Liver (tissue), 9 donors: ENCODE measurements around the gene POLL. TPM values are rescaled to one million over a fixed set of nuclear protein-coding genes. Genes with fewer than 3 reads are reported as not detected.

Experiments used
- DNase-seq: peaks from one replicate; pipeline ENCODE4 v3.0.0-alpha.2; 2017; ENCODE audit warnings: low spot score
- H3K27ac ChIP-seq, 2 donors: one replicate each; pipeline ENCODE4 v1.7.0; 2013; ENCODE audit warnings: inconsistent platforms in 2 of 2, low read length in 2 of 2, control low read depth in 1 of 2, low read depth in 1 of 2, mild to moderate bottlenecking in 1 of 2
- H3K27me3 ChIP-seq, 4 donors: one replicate each; pipeline versions ENCODE4 v1.6.1 to v1.7.0; 2013; ENCODE audit warnings: low read length in 3 of 4, inconsistent platforms in 1 of 4, mild to moderate bottlenecking in 1 of 4, moderate library complexity in 1 of 4; ENCODE audit not compliant: control insufficient read depth in 4 of 4, insufficient read depth in 4 of 4
- H3K36me3 ChIP-seq, 4 donors: one replicate each; pipeline versions ENCODE4 v1.6.1 to v1.7.0; 2013; ENCODE audit warnings: low read length in 3 of 4, mild to moderate bottlenecking in 3 of 4, low read depth in 1 of 4, moderate library complexity in 1 of 4; ENCODE audit not compliant: control insufficient read depth in 4 of 4, insufficient read depth in 3 of 4
- H3K4me1 ChIP-seq, 4 donors: one replicate each; pipeline versions ENCODE4 v1.6.1 to v1.7.0; 2013; ENCODE audit warnings: low read length in 3 of 4, mild to moderate bottlenecking in 3 of 4, moderate library complexity in 1 of 4; ENCODE audit not compliant: control insufficient read depth in 4 of 4, insufficient read depth in 4 of 4
- H3K4me3 ChIP-seq, 3 donors: one replicate each; pipeline versions ENCODE4 v1.6.1 to v1.7.0; 2013; ENCODE audit warnings: low read length in 3 of 3, control low read depth in 1 of 3, low read depth in 1 of 3, mild to moderate bottlenecking in 1 of 3
- H3K9ac ChIP-seq, 2 donors: one replicate each; pipeline ENCODE4 v1.7.0; 2013; ENCODE audit warnings: low read length in 2 of 2, mild to moderate bottlenecking in 2 of 2, moderate library complexity in 2 of 2, control low read depth in 1 of 2, low read depth in 1 of 2
- H3K9me3 ChIP-seq, 4 donors: one replicate each; pipeline versions ENCODE4 v1.6.1 to v1.7.0; 2013; ENCODE audit warnings: low read length in 3 of 4; ENCODE audit not compliant: control insufficient read depth in 4 of 4
- EGR1 ChIP-seq, 2 donors: IDR thresholded peaks; 2 replicates each; pipeline ENCODE4 v1.6.1; 2016 to 2018; ENCODE audit warnings: antibody characterized with exemption in 2 of 2, low read depth in 2 of 2
- FOXA2 ChIP-seq: IDR thresholded peaks from 2 replicates; pipeline ENCODE4 v1.6.1; 2016; ENCODE audit warnings: antibody characterized with exemption
- GABPA ChIP-seq, 2 donors: IDR thresholded peaks in 1 of 2; conservative IDR thresholded peaks in 1 of 2; 2 replicates each; pipeline ENCODE4 v1.6.1; 2016; ENCODE audit warnings: antibody characterized with exemption in 2 of 2, mild to moderate bottlenecking in 1 of 2, moderate library complexity in 1 of 2
- HNF4G ChIP-seq: IDR thresholded peaks from 2 replicates; pipeline ENCODE4 v1.6.1; 2016; ENCODE audit warnings: antibody characterized with exemption
- JUND ChIP-seq, 2 donors: IDR thresholded peaks; 2 replicates each; pipeline ENCODE4 v1.6.1; 2016; ENCODE audit warnings: antibody characterized with exemption in 2 of 2
- NR2F2 ChIP-seq: IDR thresholded peaks from 2 replicates; pipeline ENCODE4 v1.6.1; 2016; ENCODE audit warnings: antibody characterized with exemption
- RAD21 ChIP-seq, 2 donors: IDR thresholded peaks; 2 replicates each; pipeline ENCODE4 v1.6.1; 2016; ENCODE audit warnings: antibody characterized with exemption in 2 of 2, mild to moderate bottlenecking in 2 of 2
- REST ChIP-seq: IDR thresholded peaks from 2 replicates; pipeline ENCODE4 v1.6.1; 2016; ENCODE audit warnings: antibody characterized with exemption, mild to moderate bottlenecking
- SP1 ChIP-seq: IDR thresholded peaks from 2 replicates; pipeline ENCODE4 v1.6.1; 2018; ENCODE audit warnings: antibody characterized with exemption, mild to moderate bottlenecking
- ZBTB33 ChIP-seq: IDR thresholded peaks from 2 replicates; pipeline ENCODE4 v1.6.1; 2016; ENCODE audit warnings: antibody characterized with exemption
- WGBS: extraction: QIAGEN DNeasy Blood & Tissue Kit; methylation state at CpG from one replicate; pipeline ENCODE4 v1.1.7; 2013; 5-methylcytosine and 5-hydroxymethylcytosine counted together
- polyA plus RNA-seq, 2 donors: library from polyadenylated mRNA; stranded (reverse) in 1 of 2; unstranded in 1 of 2; fragments of 200-250 nt in 1 of 2; fragments of >200 nt in 1 of 2; fragmentation: Nextera tagmentation in 1 of 2; extraction: Ambion mirVana in 1 of 2; gene quantifications; one replicate each; pipeline versions ENCODE4 v1.2.1 to v1.2.3, GENCODE V29; 2013 to 2015
- total RNA-seq, 2 donors: library from RNA; depleted of rRNA; stranded (reverse); fragments of >200 nt; gene quantifications; one replicate each; pipeline ENCODE4 v1.2.3, GENCODE V29; 2014
- TF ChIP-seq, protein P1 (sequence below): IDR thresholded peaks from 2 replicates; pipeline ENCODE4 v1.6.1; 2016; ENCODE audit warnings: antibody characterized with exemption
- donor health status: healthy.
- donor health status: healthy.
- donor health status: healthy.
- donor health status: healthy.
- donor health status: healthy.

POLL gene
- total and polyA plus RNA-seq, 4 donors = 8.8 to 13.0 (median 10.3) TPM

DNA sequence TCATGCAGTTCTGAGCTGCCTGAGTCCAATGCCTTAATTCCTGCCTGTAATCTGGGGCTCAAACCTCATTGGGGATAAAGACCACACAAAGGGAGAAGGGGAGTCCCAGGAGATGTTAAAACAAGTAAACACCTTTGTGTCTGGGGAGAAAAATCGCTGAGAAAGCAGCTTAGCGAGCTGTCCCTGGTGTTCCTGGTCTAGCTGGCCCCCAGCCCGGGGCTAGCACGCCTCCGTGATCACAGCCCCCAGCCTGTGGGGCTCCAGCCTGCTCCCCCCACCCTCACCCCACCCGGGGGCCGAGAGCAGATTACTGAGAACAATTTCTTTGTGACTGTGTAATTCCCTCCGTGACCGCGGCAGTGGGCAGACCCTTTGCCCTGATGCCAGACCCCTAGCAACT lies 24.8 kb upstream of the POLL start (continued):
- TF ChIP-seq REST = no peak
- no peak for TF ChIP-seq HNF4G
- no peak for TF ChIP-seq GABPA (IDR thresholded peaks at IDR 0.05 in 1 of 2, conservative IDR thresholded peaks at IDR 0.05 in 1 of 2)
- no peak for TF ChIP-seq RAD21 (IDR thresholded peaks at IDR 0.05)
- TF ChIP-seq JUND (IDR thresholded peaks at IDR 0.05) = no peak
- no peak for TF ChIP-seq EGR1 (IDR thresholded peaks at IDR 0.05; ENCODE audit: low read depth in 2 of 2)

DNA sequence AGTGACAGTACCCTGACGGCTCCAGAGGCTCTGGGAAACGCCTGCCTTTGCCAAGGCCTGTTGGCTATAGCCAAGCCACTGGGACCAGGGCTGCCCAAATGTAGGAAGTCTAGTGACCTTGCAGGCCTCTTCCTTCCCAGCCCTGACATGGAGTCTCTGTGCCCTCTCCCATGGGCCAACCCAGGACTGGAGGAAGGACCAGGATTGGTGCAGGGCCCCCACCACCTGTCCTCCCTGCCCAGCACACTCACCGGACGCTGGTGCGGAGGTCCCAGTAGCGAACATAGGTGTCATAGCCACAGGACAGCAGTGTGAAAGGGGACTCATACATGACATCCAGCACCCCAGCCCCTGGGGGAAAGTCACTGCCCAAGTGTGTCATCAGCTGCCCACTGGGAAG lies 24.0 kb upstream of the POLL start:
- Histone ChIP-seq H3K4me3 (no peak overlapping the region), H3K36me3 (peaks cover 2 to 44% (median 28%) of the 10 kb centered on the region in 4 donors)

GRCh38 chr10:101611096-101611905 lies 23.2 kb upstream of the POLL start:
- no peak overlapping the region for H3K27ac ChIP-seq
- no peaks in the 10 kb centered on the region for H3K9me3 ChIP-seq
- WGBS = 84% methylated on average over 16 of the region's 16 CpGs
- H3K9ac ChIP-seq = no peak overlapping the region
- no peaks in the 10 kb centered on the region for H3K27me3 ChIP-seq
- TF ChIP-seq RAD21 (IDR thresholded peaks at IDR 0.05) (no peak), NR2F2 (no peak), SP1 (no peak), FOXA2 (no peak), REST (no peak), ZBTB33 (no peak)
- TF ChIP-seq, protein P1, sequence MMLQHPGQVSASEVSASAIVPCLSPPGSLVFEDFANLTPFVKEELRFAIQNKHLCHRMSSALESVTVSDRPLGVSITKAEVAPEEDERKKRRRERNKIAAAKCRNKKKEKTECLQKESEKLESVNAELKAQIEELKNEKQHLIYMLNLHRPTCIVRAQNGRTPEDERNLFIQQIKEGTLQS = no peak
- no peak overlapping the region for H3K4me3 ChIP-seq
- H3K4me1 ChIP-seq = no peaks in the 10 kb centered on the region
- DNase-seq = no peak
- H3K36me3 ChIP-seq = peaks cover 3 to 44% (median 26%) of the 10 kb centered on the region in 4 donors

More for the DNA sequence above, 24.0 kb upstream of the POLL start:
- no peak for TF ChIP-seq GABPA (IDR thresholded peaks at IDR 0.05 in 1 of 2, conservative IDR thresholded peaks at IDR 0.05 in 1 of 2)
- TF ChIP-seq, protein P1 = no peak
- 96% methylated on average over 6 of the region's 6 CpGs for WGBS
- Histone ChIP-seq H3K9ac (no peak overlapping the region), H3K9me3 (no peaks in the 10 kb centered on the region), H3K27ac (no peak overlapping the region), H3K4me1 (no peaks in the 10 kb centered on the region), H3K27me3 (no peaks in the 10 kb centered on the region)
- no peak for DNase-seq
